Amniotic epithelial cell (primary cell): ENCODE data around the gene ZFAND6.

Experiments
- DNase-seq: peaks from one replicate; pipeline ENCODE4 v3.0.0-alpha.2; 2010; ENCODE audit warnings: low read depth

The ZFAND6 gene

GRCh38 chr15:80171787-80172186, 112.3 kb downstream of the ZFAND6 start:
- no peak for DNase-seq

GRCh38 chr15:80172401-80172800, 112.9 kb downstream of the ZFAND6 start:
- DNase-seq, result peak; percentile 31

- peak; percentile 69 for DNase-seq
Measured at GRCh38 chr15:80173022-80173759, 113.7 kb downstream of the ZFAND6 start.

- DNase-seq, result peak; percentile 81
Measured at GRCh38 chr15:80174017-80174746, 114.7 kb downstream of the ZFAND6 start.

- no peak for DNase-seq
Measured at GRCh38 chr15:80175436-80175835, 116.0 kb downstream of the ZFAND6 start.

DNA sequence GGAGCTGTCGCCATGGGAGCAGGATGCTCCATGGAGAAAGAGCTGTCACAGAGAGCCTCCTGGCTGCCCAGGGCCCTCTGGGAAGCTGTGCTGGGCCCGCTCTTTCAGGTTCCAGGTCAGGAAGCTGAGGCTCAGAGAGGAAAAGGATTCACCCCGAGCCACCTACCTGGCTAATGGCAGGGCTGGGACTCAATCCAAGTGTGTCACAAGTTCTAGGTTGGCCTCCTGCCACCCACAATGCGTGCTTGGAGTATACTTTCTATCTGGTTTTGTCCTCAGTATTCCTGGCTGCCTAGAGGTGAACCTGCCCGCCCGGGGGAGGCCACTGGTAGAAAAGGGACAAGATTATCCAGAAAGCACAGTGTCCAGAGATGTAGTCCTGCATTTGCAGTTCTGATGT, 117.0 kb downstream of the ZFAND6 start:
- DNase-seq, result no peak

DNA sequence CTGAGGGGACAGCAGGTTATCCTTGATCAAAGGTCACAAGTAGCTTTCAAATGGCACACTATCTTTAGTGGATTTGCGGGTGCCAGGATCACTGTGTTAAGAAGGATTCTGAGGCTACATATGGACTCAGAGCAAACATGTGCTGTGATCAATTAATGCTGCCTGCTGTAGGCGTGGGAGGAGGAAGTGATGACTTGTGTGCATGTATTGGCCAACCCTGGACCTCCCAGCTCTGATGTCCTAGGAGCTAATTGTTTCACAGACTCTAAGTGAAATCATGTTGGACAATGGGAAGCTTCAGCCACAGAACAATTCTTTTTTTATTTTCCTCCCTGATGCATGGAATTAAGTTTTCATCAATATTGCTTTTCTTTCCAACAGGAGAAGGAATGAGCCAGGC, 117.7 kb downstream of the ZFAND6 start:
- peak; percentile 53 for DNase-seq

GRCh38 chr15:80179025-80179759, 119.7 kb downstream of the ZFAND6 start:
- peak; percentile 92 for DNase-seq

- no peak for DNase-seq
Measured at GRCh38 chr15:80179935-80180334, 120.5 kb downstream of the ZFAND6 start.

DNA sequence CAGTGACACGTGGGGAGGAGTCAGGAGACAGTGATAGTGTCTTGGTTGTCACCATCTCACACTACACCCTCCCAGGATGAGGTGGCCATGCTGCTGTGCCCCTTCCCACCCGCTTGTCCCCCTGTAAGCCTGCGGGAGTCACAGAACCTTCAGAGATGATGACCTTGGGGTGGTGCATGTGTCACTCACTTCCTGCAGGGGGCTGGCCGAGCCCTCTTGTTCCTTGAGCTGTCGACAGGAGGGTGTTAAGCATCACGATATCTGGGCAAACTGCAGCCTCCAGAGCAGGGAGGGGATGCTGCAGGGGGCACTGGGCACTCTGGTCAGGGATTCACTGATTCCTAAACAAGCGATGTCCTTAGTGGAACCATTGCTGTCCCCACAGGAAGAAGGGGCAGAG, 121.0 kb downstream of the ZFAND6 start:
- DNase-seq, result no peak

- DNase-seq, result no peak
Measured at GRCh38 chr15:80180986-80181385, 121.5 kb downstream of the ZFAND6 start.

GRCh38 chr15:80182611-80183261, 123.3 kb downstream of the ZFAND6 start:
- peak; percentile 74 for DNase-seq

DNA sequence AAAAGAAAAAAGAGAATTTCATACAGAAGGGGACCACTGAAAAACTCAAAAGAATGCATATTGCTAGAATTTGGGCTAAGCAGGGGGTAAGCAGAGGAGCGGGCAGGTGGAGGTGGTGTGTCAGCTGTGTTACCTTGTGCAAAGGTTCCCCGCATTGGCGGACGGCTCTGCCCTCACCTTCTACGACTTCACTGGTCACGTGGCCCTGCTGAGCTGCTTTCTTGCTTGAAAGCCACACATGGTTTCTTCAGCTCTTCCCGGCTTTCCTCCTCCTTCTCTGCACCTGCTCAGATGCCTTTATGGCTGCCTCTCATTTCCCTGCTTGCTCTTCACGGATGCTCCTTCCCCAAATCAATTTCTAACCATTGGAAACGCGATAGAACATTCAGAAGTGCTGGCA, 123.8 kb downstream of the ZFAND6 start:
- no peak for DNase-seq

- no peak for DNase-seq
Measured at GRCh38 chr15:80183886-80184285, 124.4 kb downstream of the ZFAND6 start.

DNA sequence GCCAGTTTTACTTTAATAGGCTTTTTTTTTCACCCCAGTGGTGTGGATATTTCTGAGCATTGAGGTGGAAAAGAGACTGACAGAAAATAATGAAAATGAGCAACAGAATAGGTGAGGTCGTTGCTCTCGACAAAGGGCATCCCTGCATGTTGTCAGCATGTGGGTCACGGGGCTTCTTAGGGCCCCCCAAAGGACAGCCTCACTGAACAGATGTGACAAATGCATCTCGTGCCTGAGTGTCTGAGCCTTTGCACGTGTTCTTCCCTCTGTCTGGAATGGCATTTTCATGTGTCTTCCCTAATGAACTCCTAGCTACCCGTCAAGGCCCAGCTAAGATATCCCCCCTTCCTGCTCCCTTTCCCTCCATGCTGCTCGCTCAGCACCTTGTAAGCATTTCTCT, 125.1 kb downstream of the ZFAND6 start:
- no peak for DNase-seq

DNA sequence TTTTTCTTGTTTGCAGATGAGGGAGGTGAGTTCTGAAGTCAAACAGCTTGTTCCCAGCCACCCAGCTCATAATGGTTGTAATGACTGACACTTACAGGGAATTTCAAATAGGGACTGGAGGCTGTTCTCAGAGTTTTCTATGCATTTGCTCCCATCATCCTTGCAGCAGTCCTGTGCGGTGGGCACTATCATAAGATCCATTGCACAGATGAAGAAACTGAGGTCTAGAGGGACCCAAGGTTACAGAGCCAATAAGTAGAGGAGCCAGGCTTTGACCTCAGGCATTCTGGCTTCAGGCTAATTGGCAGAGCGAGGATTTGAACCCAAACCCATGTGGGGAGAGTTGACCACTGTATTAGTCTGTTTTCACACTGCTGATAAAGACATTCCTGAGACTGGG, 125.7 kb downstream of the ZFAND6 start:
- DNase-seq, result no peak

DNA sequence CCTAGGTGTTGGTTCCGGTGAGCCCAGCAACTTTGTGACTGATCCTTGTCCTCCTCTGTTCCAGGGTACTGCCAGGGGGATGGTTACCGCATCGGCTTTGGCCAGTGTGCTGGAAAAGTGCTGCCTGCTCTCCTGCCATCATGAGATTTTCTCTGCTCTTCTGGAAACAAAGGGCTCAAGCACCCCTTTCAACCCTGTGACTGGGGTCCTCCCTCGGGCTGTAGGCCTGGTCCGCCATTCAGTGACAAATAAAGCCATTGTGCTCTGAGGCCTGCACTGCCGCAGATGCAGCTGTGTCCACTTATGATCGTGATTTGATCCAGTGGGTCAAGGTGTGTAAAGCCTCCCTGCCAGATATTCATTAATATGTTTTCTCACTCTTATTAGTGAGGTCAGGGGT, 126.6 kb downstream of the ZFAND6 start:
- no peak for DNase-seq

DNA sequence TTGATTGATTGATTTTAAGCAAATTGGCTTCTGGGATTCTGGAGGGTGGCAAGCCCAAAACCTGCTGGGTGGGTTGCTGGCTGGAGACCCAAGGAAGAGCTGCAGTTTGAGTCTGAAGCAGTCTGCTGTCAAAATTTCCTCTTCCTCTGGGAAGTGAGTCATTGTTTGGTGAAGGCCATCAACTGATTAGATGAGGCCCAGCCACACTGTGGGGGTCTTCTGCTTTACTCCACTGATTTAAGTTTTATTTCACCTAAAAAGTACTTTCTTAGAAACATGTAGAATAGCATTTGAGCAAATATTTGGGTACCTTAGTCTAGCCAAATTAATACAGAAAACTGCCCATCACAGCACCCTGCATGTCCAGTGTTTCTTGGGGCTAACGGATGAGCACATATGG, 127.1 kb downstream of the ZFAND6 start:
- DNase-seq, result no peak
